H1 (cell line): ENCODE results near the gene TPPP3. TPM values are rescaled to one million over a fixed set of nuclear protein-coding genes. Genes with fewer than 3 reads are reported as not detected.

Experiments used
- CTCF ChIA-PET: fragments of 300-600 bp; sonication (Branson Sonifier 250); formaldehyde crosslinking; loops from one replicate; lab custom pipeline; 2021; ENCODE audit not compliant: partially characterized antibody; lab: Charles Lee
- POLR2A ChIA-PET: fragments of 300-600 bp; sonication (Branson Sonifier 250); formaldehyde crosslinking; loops from one replicate; lab custom pipeline; 2021; ENCODE audit warnings: inconsistent platforms; ENCODE audit not compliant: partially characterized antibody; lab: Charles Lee
- DNase-seq, 2 experiments: peaks; one replicate each; pipeline versions ENCODE4 v3.0.0 to v3.0.0-alpha.2; 2010 to 2022; ENCODE audit warnings: low spot score in 2 of 2, low read depth in 1 of 2, mixed read lengths in 1 of 2
- FAIRE-seq: peaks from 2 replicates; lab custom pipeline; 2011; peaks lifted over from hg19 to GRCh38; lab: Jason Lieb, UNC
- H2AFZ ChIP-seq: 2 replicates; pipeline ENCODE4 v1.8.1; 2012; ENCODE audit warnings: low read length, inconsistent platforms
- H2AK5ac ChIP-seq: 2 replicates; pipeline ENCODE4 v1.6.1; 2013; ENCODE audit warnings: low read depth, low read length
- H2BK120ac ChIP-seq: replicated peaks from 2 replicates; pipeline ENCODE3; 2013; ENCODE audit warnings: low read depth, low read length, inconsistent platforms
- H2BK12ac ChIP-seq: 2 replicates; pipeline ENCODE4 v1.6.1; 2013; ENCODE audit warnings: low read depth, low read length
- H2BK15ac ChIP-seq: 2 replicates; pipeline ENCODE4 v1.6.1; 2013; ENCODE audit warnings: low read length
- H2BK20ac ChIP-seq: 2 replicates; pipeline ENCODE4 v1.6.1; 2013; ENCODE audit warnings: low read length
- H2BK5ac ChIP-seq: 2 replicates; pipeline ENCODE4 v1.6.1; 2013; ENCODE audit warnings: low read depth, low read length
- H3K14ac ChIP-seq: 2 replicates; pipeline ENCODE4 v1.6.1; 2013; ENCODE audit warnings: inconsistent platforms; ENCODE audit not compliant: insufficient read length
- H3K18ac ChIP-seq: 2 replicates; pipeline ENCODE4 v1.6.1; 2013; ENCODE audit warnings: low read length; ENCODE audit errors: extremely low read depth
- H3K23ac ChIP-seq: 2 replicates; pipeline ENCODE4 v1.6.1; 2013; ENCODE audit warnings: inconsistent platforms; ENCODE audit not compliant: insufficient read length
- H3K23me2 ChIP-seq: 2 replicates; pipeline ENCODE4 v1.6.1; 2013; ENCODE audit warnings: low read depth, low read length
- H3K27ac ChIP-seq: 2 replicates; pipeline ENCODE4 v1.6.1; 2011; ENCODE audit warnings: low read depth, low read length, inconsistent platforms
- H3K27me3 ChIP-seq, 4 experiments: replicated peaks in 1 of 4; 1 replicate in 1 of 4; 2 replicates in 3 of 4; pipeline versions ENCODE4 v1.6.1 to v1.8.1; 2011 to 2013; ENCODE audit warnings: low read length in 3 of 4, mild to moderate bottlenecking in 3 of 4, inconsistent platforms in 2 of 4, mixed read lengths in 2 of 4, moderate library complexity in 1 of 4; ENCODE audit not compliant: control insufficient read depth in 3 of 4, insufficient read depth in 3 of 4; ENCODE audit errors: extremely low read depth in 1 of 4
- H3K36me3 ChIP-seq, 4 experiments: 2 replicates each; pipeline versions ENCODE4 v1.6.1 to v1.8.1; 2011 to 2013; ENCODE audit warnings: mild to moderate bottlenecking in 4 of 4, low read length in 3 of 4, moderate library complexity in 2 of 4, control low read depth in 1 of 4, inconsistent platforms in 1 of 4; ENCODE audit not compliant: insufficient read depth in 4 of 4, control insufficient read depth in 2 of 4
- H3K4ac ChIP-seq: replicated peaks from 2 replicates; pipeline ENCODE3; 2013; ENCODE audit warnings: low read length, low read depth, mixed read lengths, inconsistent platforms; ENCODE audit not compliant: insufficient read length
- H3K4me1 ChIP-seq, 4 experiments: replicated peaks in 1 of 4; 1 replicate in 1 of 4; 2 replicates in 3 of 4; pipeline versions ENCODE4 v1.6.1 to v1.8.1; 2011 to 2013; ENCODE audit warnings: low read length in 3 of 4, inconsistent platforms in 2 of 4, mixed read lengths in 1 of 4; ENCODE audit not compliant: insufficient read depth in 4 of 4, control insufficient read depth in 3 of 4
- H3K4me2 ChIP-seq, 2 experiments: 2 replicates each; pipeline versions ENCODE4 v1.6.1 to v1.8.1; 2011 to 2013; ENCODE audit warnings: low read depth in 2 of 2, low read length in 2 of 2, control low read depth in 1 of 2, inconsistent platforms in 1 of 2, mild to moderate bottlenecking in 1 of 2; ENCODE audit not compliant: insufficient read depth in 1 of 2
- H3K4me3 ChIP-seq, 4 experiments: fragments of 200-600, 300-600 bp in 1 of 4; sonication (generic), shearing (Covaris generic), sonication (Bioruptor Twin) in 1 of 4; 2 replicates each; pipeline versions ENCODE4 v1.5.1 to v1.8.1; 2011 to 2016; ENCODE audit warnings: low read length in 4 of 4, low read depth in 3 of 4, control low read depth in 2 of 4, inconsistent platforms in 2 of 4, mild to moderate bottlenecking in 2 of 4, mixed read lengths in 1 of 4, moderate library complexity in 1 of 4; ENCODE audit not compliant: insufficient read depth in 2 of 4; ENCODE audit errors: extremely low read depth in 1 of 4
- H3K56ac ChIP-seq: replicated peaks from 2 replicates; pipeline ENCODE3; 2013; ENCODE audit warnings: low read depth, mild to moderate bottlenecking, mixed read lengths, low read length, inconsistent platforms; ENCODE audit not compliant: insufficient read length
- H3K79me1 ChIP-seq: 2 replicates; pipeline ENCODE4 v1.6.1; 2013; ENCODE audit warnings: low read depth, low read length, control low read depth
- H3K79me2 ChIP-seq, 2 experiments: 2 replicates each; pipeline versions ENCODE4 v1.6.1 to v1.8.1; 2012 to 2013; ENCODE audit warnings: low read length in 2 of 2, mild to moderate bottlenecking in 2 of 2, inconsistent platforms in 1 of 2; ENCODE audit not compliant: insufficient read depth in 2 of 2, control insufficient read depth in 1 of 2
- H3K9ac ChIP-seq, 4 experiments: replicated peaks in 1 of 4; 1 replicate in 1 of 4; 2 replicates in 3 of 4; pipeline versions ENCODE4 v1.6.1 to v1.8.1; 2011 to 2013; ENCODE audit warnings: low read depth in 3 of 4, low read length in 3 of 4, control low read depth in 2 of 4, mild to moderate bottlenecking in 2 of 4, moderate library complexity in 2 of 4, inconsistent platforms in 1 of 4; ENCODE audit errors: extremely low read depth in 1 of 4
- H3K9me3 ChIP-seq, 2 experiments: 2 replicates each; pipeline versions ENCODE4 v1.6.1 to v1.8.1; 2012 to 2013; ENCODE audit warnings: mild to moderate bottlenecking in 2 of 2, moderate library complexity in 2 of 2, control low read depth in 1 of 2, inconsistent platforms in 1 of 2, low read depth in 1 of 2, low read length in 1 of 2, mixed read lengths in 1 of 2; ENCODE audit not compliant: insufficient read depth in 2 of 2
- H4K20me1 ChIP-seq, 2 experiments: replicated peaks in 1 of 2; 2 replicates each; pipeline versions ENCODE3 to v1.8.1; 2011 to 2013; ENCODE audit warnings: inconsistent platforms in 2 of 2, low read length in 2 of 2, mild to moderate bottlenecking in 1 of 2; ENCODE audit not compliant: insufficient read depth in 2 of 2, control insufficient read depth in 1 of 2
- H4K5ac ChIP-seq: 2 replicates; pipeline ENCODE4 v1.6.1; 2013; ENCODE audit warnings: low read length, low read depth, mixed read lengths, inconsistent platforms; ENCODE audit not compliant: insufficient read length
- H4K8ac ChIP-seq: 2 replicates; pipeline ENCODE4 v1.8.0; 2013; ENCODE audit warnings: mild to moderate bottlenecking, moderate library complexity, low read length, inconsistent platforms; ENCODE audit not compliant: insufficient read depth; ENCODE audit errors: extremely low read depth
- H4K91ac ChIP-seq: replicated peaks from 2 replicates; pipeline ENCODE3; 2013; ENCODE audit warnings: low read length, mixed read lengths, inconsistent platforms; ENCODE audit not compliant: insufficient read length
- BCL11A ChIP-seq, 2 experiments: IDR thresholded peaks; one replicate each; pipeline ENCODE4 v1.6.1; 2011; ENCODE audit warnings: low read depth in 2 of 2, low read length in 2 of 2, mild to moderate bottlenecking in 2 of 2
- EGR1 ChIP-seq: IDR thresholded peaks from 2 replicates; pipeline ENCODE4 v1.6.1; 2011; ENCODE audit warnings: low read depth, low read length, borderline replicate concordance
- EZH2 ChIP-seq: fragments of 200-600 bp; sonication (generic); IDR thresholded peaks from 2 replicates; pipeline ENCODE4 v1.7.1; 2012; ENCODE audit warnings: low read depth, mild to moderate bottlenecking, moderate library complexity, low read length, inconsistent platforms; ENCODE audit not compliant: severe bottlenecking
- GTF2F1 ChIP-seq: IDR thresholded peaks from 2 replicates; pipeline ENCODE4 v1.6.1; 2012; ENCODE audit warnings: low read depth, low read length, improper control_type of control experiment, borderline replicate concordance
- JUN ChIP-seq: IDR thresholded peaks from 2 replicates; pipeline ENCODE4 v1.6.1; 2011; ENCODE audit warnings: low read depth, mild to moderate bottlenecking, improper control_type of control experiment, low read length
- KDM1A ChIP-seq: fragments of 200-600, 300-600 bp; sonication (generic); IDR thresholded peaks from 2 replicates; pipeline ENCODE4 v1.7.1; 2016; ENCODE audit warnings: mild to moderate bottlenecking, low read length, borderline replicate concordance
- MAFK ChIP-seq: IDR thresholded peaks from 2 replicates; pipeline ENCODE4 v1.6.1; 2012; ENCODE audit warnings: low read depth, mild to moderate bottlenecking, improper control_type of control experiment, low read length
- NRF1 ChIP-seq: IDR thresholded peaks from 2 replicates; pipeline ENCODE4 v1.6.1; 2011; ENCODE audit warnings: mild to moderate bottlenecking, low read depth, low read length, improper control_type of control experiment
- PHF8 ChIP-seq: fragments of 200-600 bp; sonication (generic); conservative IDR thresholded peaks from 2 replicates; pipeline ENCODE4 v1.7.1; 2012; ENCODE audit warnings: low read depth, mild to moderate bottlenecking, inconsistent platforms, low read length, moderate library complexity
- POU5F1 ChIP-seq: IDR thresholded peaks from 2 replicates; pipeline ENCODE4 v1.6.1; 2011; ENCODE audit warnings: low read depth, mild to moderate bottlenecking, low read length, moderate library complexity
- RFX5 ChIP-seq: IDR thresholded peaks from 2 replicates; pipeline ENCODE4 v1.6.1; 2011; ENCODE audit warnings: low read depth, low read length, improper control_type of control experiment, borderline replicate concordance
- SP1 ChIP-seq: IDR thresholded peaks from 2 replicates; pipeline ENCODE4 v1.6.1; 2011; ENCODE audit warnings: low read depth, low read length
- YY1 ChIP-seq: IDR thresholded peaks from 2 replicates; pipeline ENCODE4 v1.6.1; 2011; ENCODE audit warnings: low read depth, mild to moderate bottlenecking, low read length
- ZNF274 ChIP-seq: IDR thresholded peaks from 2 replicates; pipeline ENCODE4 v1.7.0; 2012; ENCODE audit warnings: low read length, borderline replicate concordance; ENCODE audit errors: extremely low read depth
- whole genome bisulfite sequencing, 2 experiments: shearing (Covaris generic) in 1 of 2; methylation state at CpG; one replicate each; pipeline versions ENCODE4 v1.1.6 to v1.1.7; 2013 to 2015; ENCODE audit warnings: low lambda C conversion rate in 2 of 2, mixed read lengths in 2 of 2, inconsistent platforms in 1 of 2, low coverage in 1 of 2, missing lambda C conversion rate in 1 of 2; ENCODE audit not compliant: insufficient replicate concordance in 2 of 2, insufficient coverage in 1 of 2, insufficient read length in 1 of 2; ENCODE audit errors: extremely low coverage in 1 of 2, missing lambda C conversion rate in 1 of 2; 5-methylcytosine and 5-hydroxymethylcytosine counted together
- polyA plus RNA-seq, 7 experiments: library from polyadenylated mRNA; depleted of rRNA in 3 of 7; stranded (reverse) in 5 of 7; unstranded in 2 of 7; fragments of >200 nt in 5 of 7; fragments of 200-250 nt in 2 of 7; gene quantifications; 1 replicate in 5 of 7; 2 replicates in 1 of 7; 4 replicates in 1 of 7; pipeline versions ENCODE4 v1.2.1 to v1.2.3, GENCODE V29; 2011 to 2013; ENCODE audit warnings: missing spikeins in 2 of 7, mixed read lengths in 2 of 7
- total RNA-seq: library from RNA; stranded (reverse); fragmentation: NEBNext Ultra II Directional; extraction: Animal tissue kit (Norgen Biotek cat#: 25700); gene quantifications from 2 replicates; pipeline ENCODE4 v1.2.1, GENCODE V29; 2021
- TF ChIP-seq, protein P1 (sequence below): IDR thresholded peaks from 2 replicates; pipeline ENCODE4 v1.6.1; 2011; ENCODE audit warnings: low read depth, mild to moderate bottlenecking, low read length; ENCODE audit not compliant: insufficient read depth

Gene TPPP3
- total and polyA plus RNA-seq, 2 of the 8 experiments (the other 6 are each of a cell fraction or from before 2014, with no cell fraction given) = 0.77 to 1.0 TPM

DNA sequence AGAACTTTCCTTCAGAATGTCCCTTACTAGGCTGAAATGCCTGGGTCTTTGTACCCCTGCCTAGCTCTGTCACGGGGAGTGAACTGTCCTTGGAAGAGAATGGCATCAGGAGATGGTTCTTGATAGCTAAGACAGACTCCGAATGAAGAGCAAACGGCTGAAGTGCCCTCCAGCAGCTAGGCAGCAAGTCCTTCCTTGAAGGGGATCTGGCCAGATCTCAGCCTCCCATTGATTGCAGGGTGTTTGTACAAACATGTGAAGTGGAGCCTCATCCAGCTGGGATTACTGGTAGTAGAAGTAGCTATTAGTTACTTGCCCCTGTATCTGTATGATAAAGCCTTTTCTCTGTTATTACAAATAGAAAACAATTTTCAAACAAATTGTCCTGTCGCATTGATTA lies 35.7 kb downstream of the TPPP3 start:
- H4K91ac ChIP-seq = no peak overlapping the region
- H2BK20ac ChIP-seq = no peak overlapping the region
- H4K20me1 ChIP-seq = no peaks in the 10 kb centered on the region
- no peak for DNase-seq
- peak overlapping the region; percentile 43 for H2BK120ac ChIP-seq
- no peak overlapping the region for H2BK15ac ChIP-seq
- 84% methylated on average over 4 of the region's 4 CpGs; no CpG with 5 or more reads in 1 of the 2 experiments for WGBS, 2 experiments
- no peaks in the 10 kb centered on the region for H3K79me2 ChIP-seq
- ChIA-PET POLR2A (no interaction called here), CTCF (interaction anchor here (0.7 to 2.0 kb wide), 5 partner anchors 23 to 42 kb away, joined by 3 to 7 read pairs (median 5); partner anchors contain the start of genes KCTD19, LRRC36 and TPPP3)
- no peak for FAIRE-seq
- no peak overlapping the region for H3K27ac ChIP-seq
- H4K5ac ChIP-seq = no peak overlapping the region
- no peak overlapping the region for H2BK12ac ChIP-seq
- no peak overlapping the region for H3K4me3 ChIP-seq
- no peak overlapping the region for H3K4me2 ChIP-seq
- H3K23ac ChIP-seq = no peak overlapping the region
- no peaks in the 10 kb centered on the region for H3K79me1 ChIP-seq
- no peaks in the 10 kb centered on the region for H3K36me3 ChIP-seq
- H2AK5ac ChIP-seq = no peak overlapping the region
- H3K4me1 ChIP-seq = no peaks in the 10 kb centered on the region
- H3K9ac ChIP-seq = no peak overlapping the region
- H2AFZ ChIP-seq = no peak overlapping the region
- no peak overlapping the region for H3K4ac ChIP-seq
- H3K14ac ChIP-seq = no peak overlapping the region
- H3K56ac ChIP-seq = no peak overlapping the region
- H4K8ac ChIP-seq = no peak overlapping the region
- H3K27me3 ChIP-seq = 0 out of 7 replicates have a peak, but pooled peaks cover 0 to 3% (median 0%) of the 10 kb centered on the region in 4 experiments
- H2BK5ac ChIP-seq = no peak overlapping the region
- peaks cover 2% of the 10 kb centered on the region; the same call in 1 of the 2 replicates for H3K23me2 ChIP-seq
- no peak overlapping the region for H3K18ac ChIP-seq
- H3K9me3 ChIP-seq = no peaks in the 10 kb centered on the region
- no peak for TF ChIP-seq KDM1A
- no peak for TF ChIP-seq MAFK
- no peak for TF ChIP-seq ZNF274
- TF ChIP-seq POU5F1 = no peak
- TF ChIP-seq SP1 = no peak
- no peak for TF ChIP-seq EZH2
- TF ChIP-seq EGR1 = no peak
- no peak for TF ChIP-seq BCL11A (IDR thresholded peaks at IDR 0.05; ENCODE audit: low read depth in 2 of 2, low read length in 2 of 2)
- no peak for TF ChIP-seq RFX5
- no peak for TF ChIP-seq GTF2F1
- TF ChIP-seq JUN = no peak
- TF ChIP-seq NRF1 = no peak
- TF ChIP-seq, protein P1, sequence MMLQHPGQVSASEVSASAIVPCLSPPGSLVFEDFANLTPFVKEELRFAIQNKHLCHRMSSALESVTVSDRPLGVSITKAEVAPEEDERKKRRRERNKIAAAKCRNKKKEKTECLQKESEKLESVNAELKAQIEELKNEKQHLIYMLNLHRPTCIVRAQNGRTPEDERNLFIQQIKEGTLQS = no peak
- no peak for TF ChIP-seq PHF8
- no peak for TF ChIP-seq YY1
